ENCODE results near the gene RAC3.

Gene RAC3

GRCh38 chr17:82058230-82058854 lies 26.9 kb downstream of the RAC3 start:
- DNase-seq, result no peak

- DNase-seq, result no peak
Observed at GRCh38 chr17:82058855-82059249, 27.4 kb downstream of the RAC3 start.

GRCh38 chr17:82059272-82060000 lies 28.0 kb downstream of the RAC3 start:
- no peak for DNase-seq

- DNase-seq, result no peak
Observed at GRCh38 chr17:82060001-82060380, 28.5 kb downstream of the RAC3 start.

GRCh38 chr17:82060614-82061013 lies 29.1 kb downstream of the RAC3 start:
- DNase-seq, result no peak

- no peak for DNase-seq
Observed at GRCh38 chr17:82061047-82061925, 29.8 kb downstream of the RAC3 start.

GRCh38 chr17:82062076-82062983 lies 30.9 kb downstream of the RAC3 start:
- no peak for DNase-seq

GRCh38 chr17:82062984-82063368 lies 31.5 kb downstream of the RAC3 start:
- no peak for DNase-seq

GRCh38 chr17:82063424-82064415 lies 32.2 kb downstream of the RAC3 start:
- DNase-seq, result no peak

- DNase-seq, result no peak
Observed at GRCh38 chr17:82064433-82065192, 33.1 kb downstream of the RAC3 start.

- DNase-seq, result no peak
Observed at GRCh38 chr17:82065193-82065637, 33.7 kb downstream of the RAC3 start.

- DNase-seq, result peak; percentile 55
Observed at GRCh38 chr17:82065638-82066303, 34.3 kb downstream of the RAC3 start, which contains the start of gene DUS1L. DUS1L (minus strand) TSS chr17:82065804; CDS start chr17:82065059, 745 bp downstream.

GRCh38 chr17:82070611-82071010 lies 39.1 kb downstream of the RAC3 start:
- no peak for DNase-seq

GRCh38 chr17:82072827-82073226 lies 41.3 kb downstream of the RAC3 start:
- no peak for DNase-seq

GRCh38 chr17:82073446-82073845 lies 42.0 kb downstream of the RAC3 start:
- no peak for DNase-seq

GRCh38 chr17:82076018-82076784 lies 44.7 kb downstream of the RAC3 start:
- DNase-seq, result peak; percentile 34

- DNase-seq, result no peak
Observed at GRCh38 chr17:82076785-82077591, 45.5 kb downstream of the RAC3 start.

All from hematopoietic multipotent progenitor cell treated with erythropoietin and hydrocortisone succinate and interleukin-3 and kit ligand, for 8 days (in vitro differentiated cells).